Stimulated activated CD4-positive, alpha-beta T cell treated with anti-CD3 and anti-CD28 coated beads, Interleukin-2, amount 100 ng/mL, for 24 hours (primary cell): ENCODE data around the gene ARHGAP8.
"Not testable (repeated sequence)": the region's sequence is repeated elsewhere in the genome, so short reads cannot be mapped to it uniquely, and the experiment has no call there.

Source experiments
- DNase-seq, 2 donors: peaks; one replicate each; pipeline ENCODE4 v3.0.0-alpha.2; 2020

The ARHGAP8 gene

DNA sequence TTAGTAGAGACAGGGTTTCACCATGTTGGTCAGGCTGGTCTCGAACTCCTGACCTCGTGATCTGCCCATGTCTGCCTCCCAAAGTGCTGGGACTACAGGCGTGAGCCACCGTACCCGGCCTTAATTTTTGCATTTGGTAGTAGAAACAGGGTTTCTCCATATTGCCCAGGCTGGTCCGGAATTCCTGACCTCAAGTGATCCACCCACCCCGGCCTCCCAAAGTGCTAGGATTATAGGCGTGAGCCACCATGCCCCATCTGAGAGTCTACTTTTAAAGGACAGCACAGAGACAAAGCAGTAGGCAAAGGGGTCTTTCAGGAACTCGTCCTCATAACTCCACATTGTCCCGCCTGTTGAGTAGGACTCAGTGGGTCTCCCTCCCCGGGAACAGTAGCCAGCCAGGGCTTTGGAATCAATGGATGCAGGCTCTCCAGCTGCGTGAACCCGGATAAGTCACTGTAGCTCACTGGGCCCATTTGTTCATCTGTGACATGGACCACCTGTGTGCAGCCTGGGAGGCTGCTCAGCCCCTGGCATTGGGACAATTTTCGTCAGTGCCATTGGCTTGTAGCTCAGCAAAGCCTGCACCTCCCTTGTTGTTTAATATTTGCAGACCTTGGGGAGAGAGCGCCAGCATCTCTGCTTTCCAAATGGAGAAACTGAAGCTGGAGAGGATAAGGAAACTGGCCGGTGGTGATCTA, 86.1 kb downstream of the ARHGAP8 start:
- no peak for DNase-seq

DNA sequence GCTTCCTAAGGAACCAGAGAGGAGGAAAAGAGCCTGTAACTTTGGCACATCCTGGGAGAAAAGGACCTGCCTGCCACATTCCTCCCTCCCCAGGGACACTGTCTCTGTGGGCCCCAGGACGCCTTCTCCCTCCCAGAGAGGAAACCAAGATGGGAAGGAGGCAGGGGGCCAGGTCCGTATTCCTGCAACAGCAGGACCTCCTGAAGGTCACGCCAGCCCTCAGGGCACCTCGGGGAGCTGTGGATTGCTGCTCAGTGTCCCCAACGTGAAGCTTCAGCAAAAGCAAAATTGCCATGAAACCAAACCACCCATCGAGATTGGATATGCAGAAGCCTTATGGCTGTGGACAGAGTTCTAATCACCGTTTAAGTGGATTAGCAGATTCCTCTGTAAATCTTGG, 86.7 kb downstream of the ARHGAP8 start:
- no peak for DNase-seq

DNA sequence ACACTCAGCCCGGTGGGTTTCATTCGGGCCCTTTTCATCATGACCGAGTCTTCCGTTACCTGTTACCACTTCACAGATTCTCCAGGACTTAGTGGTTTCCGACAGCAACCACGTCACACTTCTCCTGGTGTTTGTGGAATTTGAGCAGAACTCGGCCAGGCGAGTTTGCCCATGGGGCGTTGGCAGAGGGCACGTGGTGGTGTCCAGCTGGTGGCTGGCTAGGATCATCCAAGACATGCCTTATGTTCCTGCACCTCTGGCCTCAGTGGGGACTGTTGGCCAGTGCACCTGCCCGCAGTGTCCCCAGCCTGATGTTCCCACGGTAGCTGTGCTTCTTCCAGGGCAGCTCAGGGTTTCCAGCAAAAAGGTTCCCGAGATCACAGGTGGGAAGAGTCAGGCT, 87.3 kb downstream of the ARHGAP8 start:
- no peak for DNase-seq

DNA sequence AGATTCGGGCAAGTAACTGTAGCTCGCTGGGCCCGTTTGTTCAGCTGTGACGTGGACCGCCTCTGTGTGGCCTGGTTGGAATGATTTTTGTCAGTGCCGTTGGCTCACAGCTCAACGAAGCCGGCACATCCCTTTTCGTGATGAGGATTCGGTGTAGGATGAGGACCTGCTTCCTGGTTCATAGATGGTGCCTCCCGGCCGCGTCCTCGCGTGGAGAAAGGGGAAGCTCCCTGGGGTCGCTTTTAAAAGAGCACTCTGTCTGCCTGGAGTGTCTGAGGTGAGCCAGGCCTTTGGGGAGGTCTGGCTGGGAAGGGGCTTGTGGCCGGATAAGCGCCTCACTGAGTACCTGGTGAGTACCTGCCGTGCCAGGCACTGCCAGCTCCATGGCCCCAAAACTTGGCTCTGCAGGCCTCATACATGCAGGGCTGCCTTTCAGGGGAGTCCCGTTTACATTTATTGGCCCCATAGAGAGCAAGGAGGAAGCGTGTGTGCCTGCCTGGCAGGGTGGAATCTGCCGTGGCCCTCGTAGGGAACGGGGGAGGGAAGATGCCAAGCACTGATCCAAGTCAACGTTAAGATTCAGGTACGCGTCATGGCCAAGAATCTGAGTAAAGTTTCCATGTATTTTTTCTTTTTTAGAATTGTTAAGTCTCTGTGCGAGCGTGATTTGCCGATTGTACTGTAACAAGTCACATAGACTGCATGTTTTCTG, 88.4 kb downstream of the ARHGAP8 start:
- DNase-seq = no peak

DNA sequence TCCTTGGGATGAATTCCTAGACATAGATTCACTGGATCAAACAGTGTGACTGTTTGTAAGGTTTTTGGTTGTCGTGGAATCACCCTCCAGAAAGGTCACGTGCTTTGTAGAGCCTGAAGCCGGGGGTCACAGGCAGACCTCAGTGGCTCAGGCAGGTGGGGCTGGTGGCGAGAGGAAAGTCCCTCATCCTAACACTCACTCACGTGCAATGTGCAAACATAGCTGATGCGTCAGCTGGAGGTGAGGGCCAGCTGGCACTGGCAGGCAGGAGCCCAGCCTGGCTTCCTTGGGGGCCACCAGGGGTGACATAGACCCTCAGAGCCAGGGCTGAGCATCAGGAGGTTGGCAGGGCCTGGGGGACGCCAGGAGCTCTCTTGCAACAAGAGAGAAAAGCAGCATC, 90.0 kb downstream of the ARHGAP8 start:
- no peak for DNase-seq

DNA sequence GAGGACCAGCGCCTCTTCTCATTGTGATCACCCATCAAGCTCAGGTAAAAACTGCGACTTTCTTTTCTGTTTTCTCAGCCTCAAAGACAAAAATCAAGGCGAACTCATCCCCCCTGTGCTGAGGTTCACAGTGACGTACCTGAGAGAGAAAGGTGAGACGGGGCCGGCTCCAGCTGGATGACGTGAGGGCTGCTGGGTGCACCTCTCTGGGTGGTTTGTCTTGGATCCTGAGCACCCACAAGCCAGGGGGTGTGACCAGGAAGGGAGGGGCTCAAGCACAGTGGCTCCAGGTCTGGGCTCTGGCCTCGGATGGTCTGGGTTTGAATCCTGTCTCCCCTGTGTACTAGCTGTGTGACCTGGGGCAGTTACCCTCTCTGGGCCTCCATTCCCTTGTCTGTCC, 92.8 kb downstream of the ARHGAP8 start:
- DNase-seq = no peak

DNA sequence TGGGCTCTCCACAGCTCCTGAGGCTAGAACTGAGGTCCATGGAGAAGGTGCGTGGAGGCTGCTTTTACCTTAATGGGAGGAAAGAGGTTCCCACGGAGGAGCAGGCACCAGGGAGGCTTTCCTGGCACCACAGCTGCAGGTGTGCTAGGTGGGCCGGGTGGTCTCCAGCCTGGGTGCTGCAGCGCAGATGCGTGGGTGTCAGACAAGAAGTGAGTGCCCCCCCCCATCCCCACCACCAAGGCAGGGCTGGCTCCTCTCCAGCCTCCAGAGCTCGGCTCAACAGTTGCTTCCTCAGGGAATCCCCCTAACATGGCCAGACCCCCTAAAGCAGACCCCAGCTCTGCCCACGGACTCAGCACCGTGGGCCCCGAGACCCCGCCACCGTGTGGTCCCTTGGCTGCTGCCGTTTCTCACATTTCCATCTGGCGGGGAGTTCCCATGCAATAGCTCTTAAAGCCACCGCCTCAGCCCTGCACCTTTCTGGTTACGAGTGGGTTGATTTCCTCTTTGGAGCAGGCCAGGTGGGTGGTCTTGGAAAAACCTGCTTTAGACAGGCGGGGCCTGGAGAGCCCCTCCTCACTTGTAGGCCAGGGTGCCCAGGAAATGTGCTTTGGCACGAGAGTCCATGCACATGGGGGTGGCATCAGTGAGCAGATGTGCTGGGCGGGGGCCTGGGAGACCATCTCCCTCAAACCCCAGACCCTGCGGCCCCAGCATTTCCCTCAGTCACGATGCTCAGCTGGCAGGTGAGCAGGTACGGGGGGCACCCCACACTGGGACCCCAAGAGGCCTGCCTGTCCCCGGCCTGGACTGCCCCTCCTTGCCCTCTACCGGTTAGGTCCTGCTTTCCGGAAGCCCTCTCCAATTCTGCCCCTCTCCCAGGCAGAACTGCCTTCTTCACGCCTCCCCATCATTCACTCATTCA, 93.7 kb downstream of the ARHGAP8 start:
- no peak for DNase-seq

DNA sequence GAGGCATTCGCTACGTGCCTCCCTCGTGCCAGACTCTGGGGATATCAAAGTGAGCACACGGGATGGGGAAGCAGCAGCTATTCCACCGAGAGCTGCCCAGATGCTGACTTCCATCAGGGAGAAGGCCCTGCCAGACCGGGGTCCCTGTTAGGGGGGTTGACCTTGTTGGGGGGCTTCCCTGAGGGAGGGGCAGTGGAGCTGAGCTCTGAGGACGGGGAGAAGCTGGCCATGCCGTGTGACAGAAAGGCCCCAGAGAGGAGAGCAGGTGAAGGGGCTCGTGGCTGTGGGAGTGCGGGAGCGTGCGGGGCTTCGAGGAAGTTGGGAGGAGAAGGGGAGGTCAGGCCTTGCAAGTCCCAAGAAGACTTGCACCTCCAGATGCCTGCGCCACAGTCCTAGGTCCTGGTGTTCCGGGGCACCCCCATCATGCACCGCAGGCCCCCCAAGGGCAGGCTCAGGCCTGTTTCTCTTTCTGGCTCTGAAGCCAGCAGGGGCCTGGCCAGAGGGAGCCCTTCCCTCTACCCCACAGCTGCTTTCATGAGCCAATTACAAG, 94.4 kb downstream of the ARHGAP8 start:
- DNase-seq = no peak

DNA sequence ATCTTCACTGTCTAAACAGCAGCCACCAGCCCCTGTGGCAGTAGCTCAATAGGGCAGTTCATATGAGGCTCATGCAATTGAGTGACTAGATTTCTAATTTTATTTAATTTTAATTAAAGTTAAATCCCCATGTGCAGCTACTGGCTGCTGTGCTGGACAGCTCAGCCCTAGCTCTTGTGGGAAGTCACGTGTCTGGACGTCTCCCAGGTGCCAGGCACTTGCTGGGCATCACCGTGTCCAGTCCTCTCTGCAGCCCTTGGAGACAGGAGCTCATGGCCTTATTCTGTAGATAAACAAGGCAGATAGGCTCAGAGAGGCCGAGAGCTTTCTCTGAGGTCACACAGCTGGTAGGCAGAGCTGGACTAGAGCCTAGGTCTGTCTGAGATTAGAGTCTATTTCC, 95.0 kb downstream of the ARHGAP8 start:
- DNase-seq = no peak

DNA sequence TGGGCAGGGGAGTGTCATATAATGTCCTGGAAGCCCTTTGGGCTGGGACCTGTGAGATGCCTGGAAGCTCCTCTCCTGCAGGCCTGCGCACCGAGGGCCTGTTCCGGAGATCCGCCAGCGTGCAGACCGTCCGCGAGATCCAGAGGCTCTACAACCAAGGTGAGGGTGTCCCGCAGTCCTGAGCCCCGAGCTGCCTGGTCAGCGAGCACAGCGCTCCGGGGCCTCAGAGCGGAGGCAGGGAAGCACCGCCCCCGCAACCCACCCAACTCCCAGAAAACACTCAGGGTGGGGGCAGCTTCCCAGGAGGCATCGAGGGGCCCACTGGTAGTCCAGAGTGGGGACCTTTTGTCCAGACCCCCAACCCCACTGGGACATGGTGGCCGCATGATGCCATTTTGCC, 95.5 kb downstream of the ARHGAP8 start:
- DNase-seq = no peak

DNA sequence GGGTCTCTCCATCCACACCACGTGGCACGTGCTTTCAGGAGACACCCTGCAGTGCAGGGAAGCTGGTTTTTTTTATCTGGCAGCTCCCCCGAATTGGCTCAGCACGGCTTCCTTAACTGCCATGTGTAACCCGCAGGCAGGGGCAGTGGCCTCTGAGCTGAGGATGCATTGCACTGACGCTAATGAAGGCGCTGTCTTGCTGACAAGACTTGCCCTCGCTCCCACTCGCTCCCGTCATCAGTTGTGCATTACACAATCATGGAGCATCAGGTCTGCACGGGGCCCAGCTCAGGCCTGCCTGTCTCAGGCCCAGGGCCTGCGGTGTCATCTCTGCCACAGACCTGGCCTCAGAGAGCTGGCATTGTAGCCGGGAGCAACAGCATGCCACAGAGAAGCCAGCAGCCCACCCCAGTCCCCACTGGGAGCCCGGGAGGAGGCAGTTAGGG, 95.9 kb downstream of the ARHGAP8 start:
- no peak for DNase-seq

DNA sequence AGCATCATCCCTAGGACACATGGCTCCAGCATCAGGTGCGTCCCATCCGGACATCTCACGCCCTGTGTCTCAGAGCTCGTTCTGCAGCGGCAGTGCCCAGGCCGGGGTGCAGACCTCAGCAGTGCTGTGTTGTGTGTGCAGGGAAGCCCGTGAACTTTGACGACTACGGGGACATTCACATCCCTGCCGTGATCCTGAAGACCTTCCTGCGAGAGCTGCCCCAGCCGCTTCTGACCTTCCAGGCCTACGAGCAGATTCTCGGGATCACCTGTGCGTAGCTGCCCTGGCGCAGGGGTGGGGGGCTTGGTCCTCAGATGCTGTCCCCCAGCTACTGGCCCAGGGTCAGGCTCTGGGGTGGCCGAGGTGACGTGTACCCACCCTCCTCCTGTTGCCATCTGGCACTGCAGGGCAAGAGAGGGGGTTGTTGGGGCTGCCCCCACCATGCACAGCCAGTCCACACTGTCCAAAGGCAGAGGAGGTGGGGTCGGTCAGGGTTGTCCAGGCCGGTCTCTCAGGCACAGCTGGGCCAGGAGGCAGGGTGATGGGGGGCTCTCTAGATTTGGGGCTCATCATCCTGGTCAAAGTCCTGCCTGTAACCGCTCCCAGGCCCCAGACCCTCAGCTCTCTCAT, 96.5 kb downstream of the ARHGAP8 start:
- no peak for DNase-seq

DNA sequence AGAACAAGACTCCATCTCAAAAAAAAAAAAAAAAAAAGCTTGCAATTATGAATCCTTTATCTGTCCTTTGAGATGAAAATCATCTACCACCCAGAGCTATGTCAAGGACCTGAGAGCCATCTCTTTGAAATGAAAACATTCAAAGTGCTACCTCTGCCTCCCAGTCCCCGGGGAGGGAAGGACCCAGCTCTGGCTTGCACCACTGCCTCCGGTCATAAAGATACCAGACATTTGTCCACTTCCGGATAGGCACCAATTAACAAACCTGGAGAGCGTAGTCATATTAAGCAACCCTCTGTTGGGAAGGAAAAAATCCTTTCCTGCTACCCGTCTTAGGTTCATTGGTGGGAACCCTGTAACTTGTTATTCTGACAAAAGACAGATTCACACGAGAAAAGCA, 98.6 kb downstream of the ARHGAP8 start:
- DNase-seq = no peak

DNA sequence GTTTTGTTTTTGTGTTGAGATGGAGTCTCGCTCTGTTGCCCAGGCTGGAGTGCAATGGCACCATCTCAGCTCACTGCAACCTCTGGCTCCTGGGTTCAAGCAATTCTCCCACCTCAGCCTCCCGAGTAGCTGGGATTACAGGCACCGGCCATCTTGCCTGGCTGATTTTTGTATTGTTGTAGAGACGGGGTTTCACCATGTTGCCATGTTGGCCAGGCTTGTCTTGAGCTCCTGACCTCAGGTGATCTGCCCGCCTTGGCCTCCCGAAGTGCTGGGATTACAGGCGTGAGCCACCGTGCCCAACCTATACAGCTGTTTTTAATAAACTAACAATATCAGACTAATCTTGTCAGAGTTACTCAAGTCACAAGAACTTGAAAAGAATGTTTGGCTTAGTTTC, 102.3 kb downstream of the ARHGAP8 start:
- DNase-seq = not testable (repeated sequence)

DNA sequence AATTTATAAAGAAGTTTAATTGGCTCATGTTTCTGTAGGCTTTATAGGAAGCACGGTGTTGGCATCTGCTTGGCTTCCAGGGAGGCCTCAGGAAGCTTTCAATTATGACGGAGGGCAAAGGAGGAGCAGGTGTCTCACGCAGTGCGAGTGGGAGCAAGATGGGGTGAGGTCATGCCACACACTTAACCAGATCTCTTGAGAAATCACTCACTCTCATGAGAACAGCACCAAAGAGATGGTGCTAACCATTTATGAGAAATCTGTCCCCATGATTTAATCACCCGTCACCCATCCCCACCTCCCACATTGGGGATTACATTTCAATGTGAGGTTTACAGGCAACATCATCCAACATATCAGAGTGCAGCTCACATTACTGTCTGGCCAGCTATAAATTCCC, 103.5 kb downstream of the ARHGAP8 start:
- no peak for DNase-seq

DNA sequence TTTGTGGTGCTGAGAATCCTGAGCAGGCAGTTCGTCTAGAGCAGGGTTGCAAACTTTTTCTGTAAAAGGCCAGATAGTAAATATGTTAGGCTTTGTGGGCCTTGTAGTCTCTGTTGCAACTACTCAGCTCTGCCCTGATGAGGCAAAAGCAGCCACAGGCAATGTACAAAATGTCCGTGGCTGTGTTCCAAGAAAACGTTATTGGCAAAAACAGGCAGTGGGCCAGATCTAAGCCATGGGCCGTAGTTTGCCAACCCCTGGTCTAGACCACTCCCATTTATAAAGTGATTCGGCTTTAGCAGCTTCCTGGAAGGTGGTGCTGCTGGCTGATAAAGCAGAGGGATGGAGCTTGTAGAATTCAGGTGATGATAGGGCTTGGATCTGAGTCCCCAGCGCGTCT, 106.4 kb downstream of the ARHGAP8 start:
- not testable (repeated sequence) for DNase-seq

DNA sequence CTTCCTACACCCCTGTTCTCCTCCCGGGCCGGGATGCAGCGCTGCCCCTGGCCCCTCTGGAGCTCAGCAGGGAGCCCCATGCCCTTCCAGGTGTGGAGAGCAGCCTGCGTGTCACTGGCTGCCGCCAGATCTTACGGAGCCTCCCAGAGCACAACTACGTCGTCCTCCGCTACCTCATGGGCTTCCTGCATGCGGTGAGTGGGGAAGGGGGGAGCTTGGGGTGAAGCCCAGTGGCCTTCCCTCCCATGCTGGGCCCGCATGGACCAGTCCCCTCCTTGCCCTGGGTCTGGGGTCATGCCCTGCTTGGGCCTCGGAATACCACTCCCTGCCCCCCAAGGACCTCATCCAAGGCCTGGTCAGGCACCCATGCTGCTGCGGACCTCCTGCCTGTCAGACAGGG, 107.3 kb downstream of the ARHGAP8 start:
- no peak for DNase-seq

DNA sequence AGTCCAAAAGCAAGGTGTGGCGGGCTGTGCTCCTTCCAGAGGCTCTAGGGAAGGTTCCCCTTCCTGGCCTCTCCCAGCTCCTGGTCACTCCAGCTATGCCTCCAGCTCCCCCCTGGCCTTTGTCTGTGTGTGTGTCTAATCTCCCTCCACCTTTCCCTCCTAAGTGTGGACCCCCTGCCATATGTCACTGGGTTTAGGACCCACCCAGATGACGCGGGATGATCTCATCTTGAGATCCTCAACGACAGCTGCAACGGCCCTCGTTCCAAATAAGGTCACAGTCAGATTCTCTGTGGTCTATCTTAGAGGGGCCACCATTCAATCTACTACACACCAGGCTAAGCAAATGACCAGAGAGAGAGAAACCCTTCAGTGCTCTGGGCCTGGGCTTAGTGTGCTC, 107.9 kb downstream of the ARHGAP8 start:
- DNase-seq = no peak

DNA sequence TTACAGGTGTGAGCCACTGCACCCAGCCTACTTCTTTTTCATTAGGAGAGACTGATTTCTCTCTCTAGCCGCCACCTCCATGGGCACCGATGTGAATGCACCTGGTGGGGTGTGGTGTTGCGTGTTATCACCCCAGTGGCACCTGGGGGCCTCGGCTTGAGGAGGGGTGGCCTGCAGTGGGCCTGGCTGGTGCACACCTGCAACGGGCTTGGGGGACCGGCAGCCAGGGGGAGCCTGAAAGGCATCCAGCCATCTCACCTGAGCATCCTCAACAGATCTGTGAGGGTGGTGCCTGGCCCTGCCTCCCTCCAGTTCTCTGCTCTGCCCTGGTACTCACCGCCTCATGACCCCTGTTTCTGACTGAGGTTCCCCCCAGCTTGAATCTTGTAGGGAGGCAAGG, 108.9 kb downstream of the ARHGAP8 start:
- DNase-seq = no peak

DNA sequence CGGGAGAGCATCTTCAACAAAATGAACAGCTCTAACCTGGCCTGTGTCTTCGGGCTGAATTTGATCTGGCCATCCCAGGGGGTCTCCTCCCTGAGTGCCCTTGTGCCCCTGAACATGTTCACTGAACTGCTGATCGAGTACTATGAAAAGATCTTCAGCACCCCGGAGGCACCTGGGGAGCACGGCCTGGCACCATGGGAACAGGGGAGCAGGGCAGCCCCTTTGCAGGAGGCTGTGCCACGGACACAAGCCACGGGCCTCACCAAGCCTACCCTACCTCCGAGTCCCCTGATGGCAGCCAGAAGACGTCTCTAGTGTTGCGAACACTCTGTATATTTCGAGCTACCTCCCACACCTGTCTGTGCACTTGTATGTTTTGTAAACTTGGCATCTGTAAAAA, 109.9 kb downstream of the ARHGAP8 start:
- DNase-seq = no peak

DNA sequence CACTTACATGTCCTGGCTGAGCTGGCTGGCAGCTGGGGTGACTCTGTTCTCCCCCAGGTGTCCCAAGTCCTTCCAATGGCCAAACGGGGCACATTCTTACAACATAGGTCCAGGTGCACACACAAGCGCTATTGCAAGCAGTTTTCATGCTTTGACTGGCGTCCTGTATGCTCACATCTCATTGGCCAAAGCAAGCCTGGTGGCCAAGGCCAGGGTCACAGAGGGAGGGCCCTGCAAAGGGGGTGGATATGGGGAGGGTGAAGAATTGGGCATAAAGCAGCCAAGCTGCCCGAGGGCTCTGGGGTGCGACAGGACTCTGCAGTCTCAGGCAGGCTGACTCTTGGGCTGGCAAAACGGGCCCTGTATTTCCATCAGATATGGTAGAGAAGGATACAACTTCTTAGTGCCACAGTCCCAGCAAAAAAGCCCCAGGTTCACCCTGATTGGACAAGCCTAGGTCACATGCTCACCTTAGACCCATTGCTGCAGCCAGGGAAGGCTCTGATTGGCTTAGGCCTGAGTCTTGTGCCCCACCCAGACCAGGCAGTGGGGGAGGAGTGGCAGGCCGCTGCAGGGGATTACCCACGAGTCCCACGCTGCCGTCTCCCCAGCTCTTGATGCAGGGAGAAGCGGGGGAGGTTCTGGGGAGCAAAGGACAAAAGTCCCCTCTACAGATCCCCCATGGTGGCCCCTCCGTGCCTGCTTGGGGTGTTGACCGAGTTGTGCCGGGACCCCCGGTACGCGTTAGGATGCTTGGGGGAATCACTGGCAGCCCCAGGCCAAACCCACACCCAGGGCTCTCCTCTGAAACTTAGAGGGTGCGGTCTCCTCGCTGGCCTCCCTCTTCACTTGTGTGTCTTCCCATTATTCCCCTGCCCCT, 110.8 kb downstream of the ARHGAP8 start:
- no peak for DNase-seq
